GM21717 (cell line): ENCODE measurements around the gene ACSS3.

ENCODE experiments used
- ATAC-seq: cut with Tn5 transposase; IDR thresholded peaks from one replicate; pipeline ENCODE4 v1.9.1; 2021; ENCODE audit warnings: mild to moderate bottlenecking, moderate library complexity; ENCODE audit not compliant: unreplicated experiment

Gene ACSS3

GRCh38 chr12:81274637-81275529 is 197.0 kb downstream of the ACSS3 start:
- no peak for ATAC-seq

- ATAC-seq: no peak
Observed at GRCh38 chr12:81284137-81284536, 206.3 kb downstream of the ACSS3 start.

- no peak for ATAC-seq
Observed at GRCh38 chr12:81288651-81289050, 210.8 kb downstream of the ACSS3 start.

GRCh38 chr12:81294325-81295190 is 216.7 kb downstream of the ACSS3 start:
- no peak for ATAC-seq

GRCh38 chr12:81295251-81295650 is 217.4 kb downstream of the ACSS3 start:
- ATAC-seq: no peak

GRCh38 chr12:81296556-81297305 is 218.9 kb downstream of the ACSS3 start:
- no peak for ATAC-seq

GRCh38 chr12:81297601-81298000 is 219.7 kb downstream of the ACSS3 start:
- ATAC-seq: no peak

- ATAC-seq: no peak
Observed at GRCh38 chr12:81300454-81300853, 222.6 kb downstream of the ACSS3 start.

- no peak for ATAC-seq
Observed at GRCh38 chr12:81303935-81304334, 226.1 kb downstream of the ACSS3 start.
